SK-N-SH (cell line): ENCODE measurements around the gene TARDBP. TPM values are rescaled to one million over a fixed set of nuclear protein-coding genes. Genes with fewer than 3 reads are reported as not detected.
A peak's percentile ranks its signal among the peaks of the same experiment; 100 is the strongest.

ENCODE experiments used
- CTCF ChIA-PET: fragments of 300-600, 350-600 bp; formaldehyde crosslinking; extraction: SDS; loops from one replicate; lab custom pipeline; 2021; lab: Yijun Ruan, JAX
- POLR2A ChIA-PET: fragments of 350-600 bp; sonication (Branson Sonifier 250); formaldehyde crosslinking; extraction: SDS; loops from one replicate; lab custom pipeline; 2020; ENCODE audit warnings: antibody characterized with exemption, inconsistent platforms; lab: Yijun Ruan, JAX
- DNase-seq: peaks from one replicate; pipeline ENCODE4 v3.0.0; 2012
- H2AFZ ChIP-seq: fragments of 200-600 bp; sonication (generic); 2 replicates; pipeline ENCODE4 v1.8.1; 2016; ENCODE audit warnings: antibody characterized with exemption, mild to moderate bottlenecking, low read depth
- H3F3A ChIP-seq: fragments of 200-600 bp; sonication (generic); replicated peaks from 2 replicates; pipeline ENCODE3; 2016; ENCODE audit warnings: antibody characterized with exemption, mild to moderate bottlenecking; ENCODE audit not compliant: insufficient read depth
- H3K27ac ChIP-seq, 2 experiments: fragments of 200-500 bp in 1 of 2; fragments of 200-600 bp in 1 of 2; sonication (Bioruptor generic) in 1 of 2; sonication (generic), shearing (Covaris generic) in 1 of 2; 2 replicates each; pipeline versions ENCODE4 v1.5.1 to v1.6.1; 2014 to 2016; ENCODE audit warnings: low read depth in 2 of 2, inconsistent platforms in 1 of 2, low read length in 1 of 2, mild to moderate bottlenecking in 1 of 2, mixed read lengths in 1 of 2
- H3K27me3 ChIP-seq: fragments of 200-600 bp; sonication (generic), shearing (Covaris generic); 2 replicates; pipeline ENCODE4 v1.6.1; 2016; ENCODE audit warnings: mixed run types; ENCODE audit not compliant: insufficient read depth
- H3K36me3 ChIP-seq, 2 experiments: fragments of 200-500 bp in 1 of 2; fragments of 200-600 bp in 1 of 2; sonication (Bioruptor generic) in 1 of 2; sonication (generic) in 1 of 2; replicated peaks in 1 of 2; 2 replicates each; pipeline versions ENCODE3 to v1.5.1; 2014 to 2016; ENCODE audit warnings: low read length in 1 of 2, mild to moderate bottlenecking in 1 of 2; ENCODE audit not compliant: insufficient read depth in 2 of 2, control insufficient read depth in 1 of 2
- H3K4me1 ChIP-seq, 2 experiments: fragments of 200-500 bp in 1 of 2; fragments of 200-600 bp in 1 of 2; sonication (Bioruptor generic) in 1 of 2; sonication (generic), shearing (Covaris generic) in 1 of 2; 2 replicates each; pipeline versions ENCODE4 v1.5.1 to v1.6.1; 2014 to 2016; ENCODE audit warnings: low read depth in 1 of 2, low read length in 1 of 2, mixed run types in 1 of 2; ENCODE audit not compliant: insufficient read depth in 2 of 2, control insufficient read depth in 1 of 2
- H3K4me2 ChIP-seq: fragments of 200-600 bp; sonication (generic), shearing (Covaris generic); 2 replicates; pipeline ENCODE4 v1.6.1; 2017; ENCODE audit warnings: mixed run types
- H3K4me3 ChIP-seq, 2 experiments: fragments of 200-500 bp in 1 of 2; fragments of 200-600 bp in 1 of 2; sonication (Bioruptor generic) in 1 of 2; sonication (generic), shearing (Covaris generic) in 1 of 2; 2 replicates each; pipeline versions ENCODE4 v1.5.1 to v1.8.1; 2014 to 2016; ENCODE audit warnings: low read depth in 2 of 2, inconsistent platforms in 1 of 2, low read length in 1 of 2, mild to moderate bottlenecking in 1 of 2, mixed read lengths in 1 of 2, moderate library complexity in 1 of 2
- H3K79me2 ChIP-seq: fragments of 200-600 bp; sonication (generic); 2 replicates; pipeline ENCODE4 v1.8.1; 2017; ENCODE audit warnings: mild to moderate bottlenecking; ENCODE audit not compliant: insufficient read depth
- H3K9ac ChIP-seq: fragments of 200-600 bp; sonication (generic); 2 replicates; pipeline ENCODE4 v1.6.1; 2017; ENCODE audit warnings: mixed run types
- H3K9me2 ChIP-seq: fragments of 200-600 bp; sonication (generic); 2 replicates; pipeline ENCODE4 v1.6.1; 2017; ENCODE audit warnings: mixed run types
- H3K9me3 ChIP-seq: fragments of 200-600 bp; sonication (generic); 2 replicates; pipeline ENCODE4 v1.6.1; 2017; ENCODE audit warnings: mixed run types, mild to moderate bottlenecking, moderate library complexity
- H4K20me1 ChIP-seq: fragments of 200-600 bp; sonication (generic); 2 replicates; pipeline ENCODE4 v1.6.1; 2017; ENCODE audit warnings: mild to moderate bottlenecking, mixed run types; ENCODE audit not compliant: insufficient read depth
- CHD2 ChIP-seq: fragments of 150-350 bp; IDR thresholded peaks from 2 replicates; pipeline ENCODE4 v1.6.1; 2018; ENCODE audit warnings: low read length; ENCODE audit not compliant: partially characterized antibody
- FOSL2 ChIP-seq: IDR thresholded peaks from 2 replicates; pipeline ENCODE4 v1.4.0; 2012; ENCODE audit warnings: low read depth, mild to moderate bottlenecking, moderate library complexity, borderline replicate concordance
- FOXJ3 ChIP-seq: sonication (generic); formaldehyde crosslinking; IDR thresholded peaks from 2 replicates; pipeline ENCODE4 v1.5.1; 2020; ENCODE audit warnings: mild to moderate bottlenecking, missing genetic modification reagents
- GABPA ChIP-seq: IDR thresholded peaks from 2 replicates; pipeline ENCODE4 v1.4.0; 2012; ENCODE audit warnings: low read depth, mild to moderate bottlenecking
- GATA2 ChIP-seq: sonication (generic); formaldehyde crosslinking; IDR thresholded peaks from 2 replicates; pipeline ENCODE4 v1.5.0; 2020; ENCODE audit warnings: mild to moderate bottlenecking, missing genetic modification reagents
- MAX ChIP-seq: IDR thresholded peaks from 2 replicates; pipeline ENCODE4 v1.4.0; 2012; ENCODE audit warnings: low read depth
- MEF2A ChIP-seq: IDR thresholded peaks from 2 replicates; pipeline ENCODE4 v1.4.0; 2012; ENCODE audit warnings: low read depth, borderline replicate concordance
- NFIC ChIP-seq: IDR thresholded peaks from 2 replicates; pipeline ENCODE4 v1.4.0; 2012; ENCODE audit warnings: borderline replicate concordance
- NRF1 ChIP-seq: IDR thresholded peaks from 2 replicates; pipeline ENCODE4 v1.6.1; 2012; ENCODE audit warnings: low read depth, mild to moderate bottlenecking, low read length
- PBX3 ChIP-seq: IDR thresholded peaks from 2 replicates; pipeline ENCODE4; 2012
- RAD21 ChIP-seq: IDR thresholded peaks from 2 replicates; pipeline ENCODE4 v1.6.1; 2012; ENCODE audit warnings: mild to moderate bottlenecking, low read length
- RCOR1 ChIP-seq: fragments of 150-350 bp; IDR thresholded peaks from 2 replicates; pipeline ENCODE4 v1.6.1; 2017; ENCODE audit warnings: antibody characterized with exemption, low read length
- REST ChIP-seq: IDR thresholded peaks from 2 replicates; pipeline ENCODE4 v1.6.1; 2012; ENCODE audit warnings: mild to moderate bottlenecking, low read depth, low read length, moderate library complexity
- RFX5 ChIP-seq: IDR thresholded peaks from 2 replicates; pipeline ENCODE4 v1.6.1; 2012; ENCODE audit warnings: mild to moderate bottlenecking, improper control_type of control experiment, low read length
- RXRA ChIP-seq: IDR thresholded peaks from 2 replicates; pipeline ENCODE4 v1.4.0; 2012; ENCODE audit warnings: low read depth, mild to moderate bottlenecking, borderline replicate concordance
- SIN3A ChIP-seq: IDR thresholded peaks from 2 replicates; pipeline ENCODE4 v1.6.1; 2012; ENCODE audit warnings: low read depth, mild to moderate bottlenecking, low read length, moderate library complexity, borderline replicate concordance
- SMC3 ChIP-seq: IDR thresholded peaks from 2 replicates; pipeline ENCODE4 v1.6.1; 2012; ENCODE audit warnings: low read depth, low read length, improper control_type of control experiment
- TAF1 ChIP-seq: IDR thresholded peaks from 2 replicates; pipeline ENCODE4 v1.6.1; 2012; ENCODE audit warnings: low read depth, mild to moderate bottlenecking, low read length, moderate library complexity, borderline replicate concordance
- USF2 ChIP-seq: fragments of 150-350 bp; IDR thresholded peaks from 2 replicates; pipeline ENCODE4 v1.6.1; 2017; ENCODE audit warnings: antibody characterized with exemption, low read length, low read depth, borderline replicate concordance
- YY1 ChIP-seq: IDR thresholded peaks from 2 replicates; pipeline ENCODE4 v1.4.0; 2012; ENCODE audit warnings: low read depth, mild to moderate bottlenecking
- WGBS: methylation state at CpG from one replicate; pipeline ENCODE4 v1.1.6; 2017; ENCODE audit warnings: low lambda C conversion rate; 5-methylcytosine and 5-hydroxymethylcytosine counted together
- polyA plus RNA-seq, 3 experiments: library from polyadenylated mRNA; depleted of rRNA; stranded (reverse); fragments of >200 nt; gene quantifications; 2 replicates each; pipeline ENCODE4 v1.2.3, GENCODE V29; 2012
- TF ChIP-seq, protein P1 (sequence below): IDR thresholded peaks from 2 replicates; pipeline ENCODE4 v1.4.0; 2012; ENCODE audit warnings: low read depth, borderline replicate concordance
- TF ChIP-seq, protein P2 (sequence below): fragments of 200-600 bp; sonication (generic); IDR thresholded peaks from 2 replicates; pipeline ENCODE4 v1.6.1; 2017; ENCODE audit warnings: antibody characterized with exemption, mild to moderate bottlenecking, moderate library complexity

The TARDBP gene
- polyA plus RNA-seq, 1 of the 3 experiments (the other 2 are of a cell fraction) = 207 TPM

DNA sequence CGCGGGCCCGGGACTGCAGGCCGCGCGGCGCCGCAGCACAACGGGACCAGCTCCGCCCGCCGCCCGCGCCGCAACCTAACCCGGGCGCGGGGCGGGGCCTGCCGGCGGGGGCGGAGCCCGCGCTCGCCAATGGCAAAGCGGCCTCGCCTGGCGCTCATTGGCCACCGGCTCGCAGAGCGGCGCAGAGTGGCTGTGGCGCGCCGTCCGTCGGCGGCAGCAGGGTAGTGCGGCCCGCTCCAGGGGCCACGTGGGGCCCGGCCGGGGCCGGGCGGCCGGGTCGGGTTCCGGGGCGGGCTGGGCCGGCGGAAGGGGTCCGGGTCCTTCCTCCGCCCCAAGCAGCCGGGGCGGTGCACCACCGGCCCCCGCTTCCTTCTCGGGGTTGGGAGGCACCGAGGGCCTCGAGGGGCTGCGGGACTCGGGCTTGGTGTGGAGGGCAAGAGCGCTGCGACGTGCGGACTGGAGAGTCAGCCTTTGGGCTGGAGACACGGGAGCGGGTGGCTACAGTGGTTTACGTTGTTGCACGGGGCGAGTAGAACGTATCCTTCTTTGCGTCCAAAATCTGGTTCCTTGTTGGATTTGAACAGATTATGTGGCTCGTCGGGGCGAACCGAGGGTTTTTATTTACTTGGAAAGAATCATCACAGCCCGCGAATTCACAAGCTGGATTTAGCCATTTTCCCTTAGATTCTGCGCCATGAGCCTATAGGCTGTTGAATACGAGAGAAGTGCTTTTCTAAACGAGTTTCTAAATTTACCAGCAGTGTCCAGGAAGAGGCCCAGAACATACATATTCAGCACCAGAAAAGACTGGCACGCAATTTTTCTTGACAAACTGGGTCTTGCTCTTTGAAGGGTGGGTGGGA lies 47.7 kb downstream of the TARDBP start, which contains the start of gene SRM:
Gene SRM (minus strand): TSS at position 51 of the 863 bp plus-strand sequence. CDS start 75 bp downstream, outside the sequence.
- Histone ChIP-seq H3K9me3 (no peaks in the 10 kb centered on the region), H3K9ac (peak within 1 kb of the TSS; percentile 73), H3K79me2 (peaks cover 31% of the 10 kb centered on the region), H4K20me1 (no peaks in the 10 kb centered on the region), H3K27me3 (no peaks in the 10 kb centered on the region), H3K4me3 (peak within 1 kb of the TSS; percentile 86 to 87), H2AFZ (peak within 1 kb of the TSS; percentile 88), H3K9me2 (no peaks in the 10 kb centered on the region), H3K36me3 (peaks cover 10 to 18% of the 10 kb centered on the region in 2 experiments), H3K4me1 (peaks cover 5 to 13% of the 10 kb centered on the region in 2 experiments; a peak in 3 of 4 replicates), H3K27ac (peak within 1 kb of the TSS; percentile 69 to 85), H3K4me2 (peak within 1 kb of the TSS; percentile 99), H3F3A (peaks cover 10% of the 10 kb centered on the region)
- WGBS = 3% methylated on average over 14 of the region's 83 CpGs
- ChIA-PET CTCF (interaction anchor here (0.8 to 5.3 kb wide), 7 partner anchors 10 to 585 kb away, joined by 3 to 49 read pairs (median 4); no protein-coding TSS in a partner anchor), POLR2A (interaction anchor here (0.7 to 1.5 kb wide), 5 partner anchors 9 to 115 kb away, joined by 3 to 4 read pairs (median 3); partner anchors contain the start of gene EXOSC10)
- DNase-seq = peak; percentile 99
- no peak for TF ChIP-seq NRF1
- TF ChIP-seq MAX = peak; percentile 75; the same call in 1 of the 2 replicates
- TF ChIP-seq YY1 = no peak
- TF ChIP-seq GABPA = peak; percentile 68
- TF ChIP-seq, protein P1, sequence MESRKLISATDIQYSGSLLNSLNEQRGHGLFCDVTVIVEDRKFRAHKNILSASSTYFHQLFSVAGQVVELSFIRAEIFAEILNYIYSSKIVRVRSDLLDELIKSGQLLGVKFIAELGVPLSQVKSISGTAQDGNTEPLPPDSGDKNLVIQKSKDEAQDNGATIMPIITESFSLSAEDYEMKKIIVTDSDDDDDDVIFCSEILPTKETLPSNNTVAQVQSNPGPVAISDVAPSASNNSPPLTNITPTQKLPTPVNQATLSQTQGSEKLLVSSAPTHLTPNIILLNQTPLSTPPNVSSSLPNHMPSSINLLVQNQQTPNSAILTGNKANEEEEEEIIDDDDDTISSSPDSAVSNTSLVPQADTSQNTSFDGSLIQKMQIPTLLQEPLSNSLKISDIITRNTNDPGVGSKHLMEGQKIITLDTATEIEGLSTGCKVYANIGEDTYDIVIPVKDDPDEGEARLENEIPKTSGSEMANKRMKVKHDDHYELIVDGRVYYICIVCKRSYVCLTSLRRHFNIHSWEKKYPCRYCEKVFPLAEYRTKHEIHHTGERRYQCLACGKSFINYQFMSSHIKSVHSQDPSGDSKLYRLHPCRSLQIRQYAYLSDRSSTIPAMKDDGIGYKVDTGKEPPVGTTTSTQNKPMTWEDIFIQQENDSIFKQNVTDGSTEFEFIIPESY = no peak
- peak; percentile 62 for TF ChIP-seq CHD2
- TF ChIP-seq GATA2 (CRISPR knock-in tag) = no peak
- TF ChIP-seq NFIC = no peak
- TF ChIP-seq RCOR1 = no peak
- TF ChIP-seq REST = no peak
- TF ChIP-seq, protein P2, sequence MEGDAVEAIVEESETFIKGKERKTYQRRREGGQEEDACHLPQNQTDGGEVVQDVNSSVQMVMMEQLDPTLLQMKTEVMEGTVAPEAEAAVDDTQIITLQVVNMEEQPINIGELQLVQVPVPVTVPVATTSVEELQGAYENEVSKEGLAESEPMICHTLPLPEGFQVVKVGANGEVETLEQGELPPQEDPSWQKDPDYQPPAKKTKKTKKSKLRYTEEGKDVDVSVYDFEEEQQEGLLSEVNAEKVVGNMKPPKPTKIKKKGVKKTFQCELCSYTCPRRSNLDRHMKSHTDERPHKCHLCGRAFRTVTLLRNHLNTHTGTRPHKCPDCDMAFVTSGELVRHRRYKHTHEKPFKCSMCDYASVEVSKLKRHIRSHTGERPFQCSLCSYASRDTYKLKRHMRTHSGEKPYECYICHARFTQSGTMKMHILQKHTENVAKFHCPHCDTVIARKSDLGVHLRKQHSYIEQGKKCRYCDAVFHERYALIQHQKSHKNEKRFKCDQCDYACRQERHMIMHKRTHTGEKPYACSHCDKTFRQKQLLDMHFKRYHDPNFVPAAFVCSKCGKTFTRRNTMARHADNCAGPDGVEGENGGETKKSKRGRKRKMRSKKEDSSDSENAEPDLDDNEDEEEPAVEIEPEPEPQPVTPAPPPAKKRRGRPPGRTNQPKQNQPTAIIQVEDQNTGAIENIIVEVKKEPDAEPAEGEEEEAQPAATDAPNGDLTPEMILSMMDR = no peak
- no peak for TF ChIP-seq SMC3
- peak; percentile 51; the same call in 1 of the 2 replicates for TF ChIP-seq TAF1
- TF ChIP-seq FOSL2 = no peak
- TF ChIP-seq USF2 = 0 out of 2 replicates have a peak, but pooled peaks have one; percentile 41
- TF ChIP-seq PBX3 = peak; percentile 90
- no peak for TF ChIP-seq MEF2A
- no peak for TF ChIP-seq RXRA
- no peak for TF ChIP-seq RAD21
- 0 out of 2 replicates have a peak, but pooled peaks have one; percentile 22 for TF ChIP-seq SIN3A
- no peak for TF ChIP-seq RFX5
- TF ChIP-seq FOXJ3 (CRISPR knock-in tag) = no peak
